Measurements from ENCODE around the gene NHLRC4. TPM values are rescaled to one million over a fixed set of nuclear protein-coding genes. Genes with fewer than 3 reads are reported as not detected.

The NHLRC4 gene
- polyA plus RNA-seq, 4 donors: 2.7 to 10.3 (median 5.8) TPM

GRCh38 chr16:529012-529575 lies 37.7 kb upstream of the NHLRC4 start:
- no peak for DNase-seq (ENCODE audit: low read depth in 4 of 4, low spot score in 3 of 4)

GRCh38 chr16:530111-530817 lies 36.5 kb upstream of the NHLRC4 start:
- no peak for DNase-seq (ENCODE audit: low read depth in 4 of 4, low spot score in 3 of 4)

GRCh38 chr16:531494-532125 lies 35.2 kb upstream of the NHLRC4 start:
- no peak for DNase-seq (ENCODE audit: low read depth in 4 of 4, low spot score in 3 of 4)

GRCh38 chr16:533391-534123 lies 33.2 kb upstream of the NHLRC4 start:
- no peak for DNase-seq (ENCODE audit: low read depth in 4 of 4, low spot score in 3 of 4)

GRCh38 chr16:534135-534534 lies 32.7 kb upstream of the NHLRC4 start:
- no peak for DNase-seq (ENCODE audit: low read depth in 4 of 4, low spot score in 3 of 4)

GRCh38 chr16:534856-535445 lies 31.9 kb upstream of the NHLRC4 start:
- no peak for DNase-seq (ENCODE audit: low read depth in 4 of 4, low spot score in 3 of 4)

- no peak for DNase-seq (ENCODE audit: low read depth in 4 of 4, low spot score in 3 of 4)
Observed at GRCh38 chr16:535446-536405, 31.1 kb upstream of the NHLRC4 start.

GRCh38 chr16:536746-537145 lies 30.1 kb upstream of the NHLRC4 start:
- DNase-seq (ENCODE audit: low read depth in 4 of 4, low spot score in 3 of 4): no peak

GRCh38 chr16:537415-538335 lies 29.1 kb upstream of the NHLRC4 start:
- DNase-seq (ENCODE audit: low read depth in 4 of 4, low spot score in 3 of 4): no peak

- DNase-seq (ENCODE audit: low read depth in 4 of 4, low spot score in 3 of 4): no peak
Observed at GRCh38 chr16:539901-540530, 26.8 kb upstream of the NHLRC4 start.

GRCh38 chr16:540645-541340 lies 26.0 kb upstream of the NHLRC4 start:
- DNase-seq (ENCODE audit: low read depth in 4 of 4, low spot score in 3 of 4): no peak

GRCh38 chr16:543301-544164 lies 23.3 kb upstream of the NHLRC4 start:
- no peak for DNase-seq (ENCODE audit: low read depth in 4 of 4, low spot score in 3 of 4)

GRCh38 chr16:544517-544916 lies 22.3 kb upstream of the NHLRC4 start:
- no peak for DNase-seq (ENCODE audit: low read depth in 4 of 4, low spot score in 3 of 4)

GRCh38 chr16:546909-547770 lies 19.7 kb upstream of the NHLRC4 start:
- no peak for DNase-seq (ENCODE audit: low read depth in 4 of 4, low spot score in 3 of 4)

- no peak for DNase-seq (ENCODE audit: low read depth in 4 of 4, low spot score in 3 of 4)
Observed at GRCh38 chr16:548586-548985, 18.2 kb upstream of the NHLRC4 start.
